Measurements from ENCODE around the gene FAM219A. TPM values are rescaled to one million over a fixed set of nuclear protein-coding genes. Genes with fewer than 3 reads are reported as not detected.

Gene FAM219A, protein sequence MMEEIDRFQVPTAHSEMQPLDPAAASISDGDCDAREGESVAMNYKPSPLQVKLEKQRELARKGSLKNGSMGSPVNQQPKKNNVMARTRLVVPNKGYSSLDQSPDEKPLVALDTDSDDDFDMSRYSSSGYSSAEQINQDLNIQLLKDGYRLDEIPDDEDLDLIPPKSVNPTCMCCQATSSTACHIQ
- total RNA-seq (2014; rRNA removed; shearing (Covaris generic)) = 11.1 and 11.6 TPM in 2 replicates

DNA sequence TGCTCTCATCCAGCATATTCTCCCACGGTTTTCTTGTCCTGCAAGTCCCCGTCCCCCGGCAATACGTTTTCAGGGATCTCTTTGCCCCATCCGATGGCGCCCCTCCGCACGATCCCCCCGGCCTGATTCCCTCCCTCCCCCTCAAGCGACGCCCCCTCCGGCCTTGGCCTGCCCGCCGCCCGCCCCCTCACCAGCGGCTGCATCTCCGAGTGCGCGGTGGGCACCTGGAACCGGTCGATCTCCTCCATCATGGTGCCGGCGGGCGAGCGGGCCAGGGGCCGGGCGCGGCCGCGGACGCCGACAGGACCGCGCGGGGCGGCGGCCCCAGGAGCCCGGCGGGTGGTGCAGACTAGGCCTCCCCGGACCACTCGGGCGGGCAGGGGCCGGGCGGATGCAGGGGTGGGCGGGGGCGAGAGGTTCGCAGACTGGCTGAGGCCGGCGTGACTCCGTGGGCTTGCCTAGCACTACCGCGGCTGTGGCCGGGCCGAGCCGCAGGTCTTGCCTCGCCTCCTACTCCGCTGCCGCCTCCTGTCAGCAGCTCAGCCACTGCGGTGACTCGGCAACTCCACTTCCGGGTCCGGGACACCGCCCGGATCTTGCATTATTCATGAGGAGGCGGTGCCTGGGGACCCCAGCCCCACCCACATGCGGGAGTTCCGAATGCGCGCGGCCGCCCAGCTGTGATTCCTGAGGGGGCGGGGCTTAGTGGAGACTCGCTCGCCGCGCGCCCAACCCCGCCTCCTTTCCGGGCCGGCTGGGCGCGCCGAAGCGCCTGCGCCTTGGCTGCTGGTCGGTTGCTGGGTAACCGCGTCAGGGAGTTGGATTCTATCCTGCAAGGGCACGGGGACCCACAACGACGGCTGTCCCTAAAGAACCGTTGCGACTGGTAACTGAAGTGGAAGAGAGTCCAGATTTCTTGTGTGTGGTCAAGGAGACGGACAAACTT, at the start of gene FAM219A, which contains the start of gene DNAI1:
Gene FAM219A, minus strand, starts transcription at position 558 of the 946 bp plus-strand sequence. Its CDS starts 307 bp downstream, at position 251.
Gene DNAI1, plus strand, starts transcription at position 793 of the 946 bp plus-strand sequence. CDS start 201 bp downstream, outside the sequence.
- peak; percentile 91 for DNase-seq (ENCODE audit: low spot score)

DNA sequence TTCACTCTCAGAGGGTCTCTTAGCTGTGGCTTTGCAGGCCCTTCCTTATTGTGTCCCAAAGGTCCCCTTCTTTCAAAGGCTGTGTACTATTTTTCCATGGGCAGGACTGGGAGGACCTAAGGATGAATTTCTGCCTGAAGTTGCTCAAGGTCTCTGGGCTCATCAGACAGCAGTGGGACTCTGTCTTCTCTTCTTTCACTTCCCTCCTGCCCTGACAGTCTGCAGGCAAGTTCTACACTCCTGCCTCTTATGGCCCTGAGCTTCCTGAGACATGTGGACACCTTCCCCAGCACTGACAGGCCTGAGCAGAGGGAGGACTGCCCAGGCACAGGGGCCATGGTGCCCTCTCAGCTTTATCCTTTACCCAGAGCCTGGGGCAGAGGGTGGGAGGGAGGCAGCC, 49.6 kb upstream of the FAM219A start:
- DNase-seq (ENCODE audit: low spot score) = no peak

DNA sequence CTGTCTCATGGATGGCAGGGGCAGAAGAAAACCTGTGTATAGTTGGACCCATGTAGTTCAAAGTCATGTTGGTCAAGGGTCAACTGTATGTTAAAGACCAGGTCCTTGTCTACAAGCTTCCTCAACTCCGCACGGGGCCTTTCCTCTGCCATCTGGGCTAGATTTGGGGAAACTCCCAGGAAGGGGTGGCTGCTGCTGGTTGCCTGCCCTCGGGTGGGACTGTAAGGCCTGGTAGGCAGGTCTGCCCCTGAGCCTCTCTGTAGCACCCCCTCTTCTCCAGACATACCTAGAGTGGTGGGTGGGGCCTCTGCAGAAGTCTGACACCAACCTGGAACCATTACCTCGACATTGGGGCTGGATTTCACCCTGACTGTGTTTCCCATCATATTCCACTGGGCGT, 49.2 kb upstream of the FAM219A start:
- no peak for DNase-seq (ENCODE audit: low spot score)

DNA sequence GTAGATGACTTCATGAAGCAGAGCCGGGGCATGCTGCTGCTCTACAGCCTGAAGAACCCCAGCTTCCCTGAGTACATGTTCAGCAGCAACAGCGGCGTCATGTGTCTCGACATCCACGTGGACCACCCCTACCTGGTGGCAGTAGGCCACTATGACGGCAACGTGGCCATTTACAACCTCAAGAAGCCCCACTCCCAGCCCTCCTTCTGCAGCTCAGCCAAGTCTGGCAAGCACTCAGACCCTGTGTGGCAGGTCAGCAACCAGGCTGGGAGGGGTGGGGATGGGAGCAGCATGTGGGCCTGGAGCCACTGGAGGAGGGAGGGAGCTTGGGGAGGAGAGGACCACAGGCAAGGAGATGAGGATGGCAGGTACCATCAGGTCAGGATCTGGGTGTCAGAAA, 48.3 kb upstream of the FAM219A start:
- DNase-seq (ENCODE audit: low spot score) = no peak

DNA sequence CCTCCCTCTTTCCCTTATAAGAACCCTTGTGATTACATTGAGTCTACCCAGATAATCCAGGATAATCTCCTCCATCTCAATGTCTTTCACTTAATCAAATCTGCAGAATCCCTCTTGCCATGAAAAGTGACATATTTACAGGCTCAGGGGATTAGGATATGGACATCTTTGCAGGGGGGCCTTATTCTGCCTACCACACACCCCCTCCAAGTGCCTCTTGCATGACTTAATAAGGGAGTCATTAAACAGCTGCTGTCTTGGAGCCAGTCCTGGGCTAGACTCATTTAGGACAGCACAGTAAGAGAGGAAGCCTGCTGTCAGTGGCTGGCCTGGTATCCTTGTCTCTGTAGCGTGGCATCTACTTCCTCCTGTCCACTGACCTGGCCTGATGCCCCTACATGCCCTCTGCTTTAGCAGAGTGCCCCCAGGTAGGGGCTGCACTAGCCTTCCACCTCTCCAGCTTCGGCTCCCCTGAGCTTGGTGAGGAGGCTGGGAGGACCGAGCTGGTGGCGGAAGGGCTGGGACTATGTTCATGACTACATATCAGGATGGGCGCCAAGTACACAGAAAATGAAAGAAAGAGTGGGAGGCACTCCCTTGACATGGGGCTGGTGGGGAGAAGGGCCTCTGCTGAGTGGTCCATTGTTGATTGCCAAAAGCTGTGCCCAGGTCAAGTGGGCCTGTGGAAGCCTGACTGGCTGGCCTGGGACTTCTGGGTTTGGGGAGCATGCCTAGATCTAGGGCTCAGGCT, 47.2 kb upstream of the FAM219A start:
- DNase-seq (ENCODE audit: low spot score) = no peak

DNA sequence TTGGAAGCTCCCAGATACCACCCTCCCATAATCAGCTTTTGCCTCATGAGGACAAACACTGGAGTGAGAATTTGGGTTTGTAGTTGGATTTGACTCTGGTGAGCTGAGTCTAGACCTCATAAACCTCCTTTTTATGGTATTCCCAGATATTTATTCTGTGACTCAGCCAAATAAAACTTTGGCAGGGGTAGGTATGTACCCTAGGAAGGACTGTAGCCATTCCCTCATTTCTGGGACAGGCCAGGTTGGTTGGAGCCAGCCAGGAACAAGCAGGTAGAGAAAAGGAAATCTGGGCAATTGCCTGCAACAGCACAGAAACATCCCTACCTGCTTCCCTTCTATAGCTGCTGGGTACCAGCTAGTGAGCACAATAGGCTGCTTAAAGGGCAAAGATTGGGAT, 45.0 kb upstream of the FAM219A start:
- no peak for DNase-seq (ENCODE audit: low spot score)

DNA sequence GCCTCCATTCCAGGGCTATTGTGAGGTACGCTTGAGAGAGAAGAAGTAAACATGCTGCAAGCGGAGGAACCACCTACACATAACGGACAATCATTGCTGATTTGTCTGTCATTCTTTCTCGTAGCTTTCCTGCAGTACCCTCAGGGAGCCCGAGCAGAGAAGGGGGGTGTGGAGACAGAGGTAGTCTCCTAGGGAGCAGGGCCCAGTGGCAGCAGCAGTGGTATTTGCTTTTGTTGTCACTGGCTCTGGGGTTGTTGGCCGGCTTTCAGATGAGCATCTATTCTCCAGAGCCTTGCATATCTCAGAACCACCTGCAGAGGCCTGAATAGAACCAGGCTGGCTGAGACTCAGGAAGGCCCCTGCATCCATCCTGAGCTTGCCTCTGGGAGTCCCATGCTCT, 44.5 kb upstream of the FAM219A start:
- DNase-seq (ENCODE audit: low spot score) = no peak

DNA sequence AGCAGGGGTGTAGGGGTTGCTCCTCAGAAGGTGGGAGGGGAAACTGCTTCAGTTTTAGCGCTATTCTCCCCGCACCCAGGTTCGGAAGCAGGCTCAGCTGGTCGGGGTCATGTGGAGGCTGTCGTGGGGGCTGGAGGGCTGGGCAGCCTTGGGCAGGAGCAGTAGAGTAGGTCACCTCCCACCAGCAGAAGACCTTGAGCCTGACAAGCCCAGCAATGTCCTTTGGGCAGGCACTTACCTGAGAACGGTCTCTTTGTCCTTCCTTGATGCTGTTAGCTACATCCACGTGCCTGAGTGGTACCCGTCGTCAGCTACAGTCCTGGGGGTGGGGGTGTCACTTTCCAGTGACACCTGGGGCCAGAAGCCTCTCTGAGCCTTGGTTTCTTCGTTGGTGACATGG, 44.1 kb upstream of the FAM219A start:
- DNase-seq (ENCODE audit: low spot score) = no peak

DNA sequence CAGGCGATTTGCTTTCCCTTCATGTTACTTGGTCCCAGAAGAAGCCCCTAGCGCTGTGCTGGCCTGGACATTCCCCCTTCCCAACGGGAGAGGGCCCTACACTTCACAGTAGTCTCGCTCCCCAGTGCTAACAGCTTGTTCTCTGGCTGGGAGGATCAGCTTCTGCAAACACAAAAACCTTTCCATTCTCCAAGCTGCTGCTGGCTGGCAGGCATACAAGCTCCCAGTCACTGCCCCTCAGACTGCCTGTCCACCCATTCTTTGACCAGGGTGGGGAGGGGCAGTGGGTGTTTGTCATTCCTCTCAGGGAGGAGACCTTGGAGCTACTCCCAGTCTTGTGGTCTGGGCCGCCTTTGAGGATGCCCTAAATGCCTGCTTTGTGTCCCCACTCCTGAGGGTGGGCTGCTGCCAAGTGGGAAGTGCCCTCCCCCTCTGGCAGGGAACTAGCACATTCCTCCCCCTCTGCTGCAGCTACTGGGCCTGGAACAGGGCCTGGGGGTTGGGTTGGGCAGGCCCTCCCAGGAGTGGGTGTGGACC, 43.6 kb upstream of the FAM219A start:
- DNase-seq (ENCODE audit: low spot score) = peak; percentile 47

DNA sequence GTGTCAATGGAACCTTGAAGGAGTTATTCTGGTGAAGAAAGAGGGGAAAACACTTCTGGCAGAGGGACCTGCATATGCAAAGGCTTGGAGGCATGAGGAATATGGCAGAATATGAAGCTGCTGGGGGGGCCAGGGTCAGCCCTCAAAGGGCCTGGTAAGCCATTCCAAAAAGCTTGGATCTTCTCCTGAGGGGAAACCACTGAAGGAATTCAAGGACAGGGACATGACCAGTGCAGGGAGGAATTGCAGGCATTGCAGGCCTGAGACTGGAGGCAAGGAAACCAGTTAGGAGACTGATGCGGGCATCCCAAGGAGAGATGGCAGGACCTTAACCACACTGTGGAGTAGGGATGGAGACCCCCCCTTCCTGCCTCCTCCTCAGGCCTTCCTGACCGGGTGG, 43.0 kb upstream of the FAM219A start:
- DNase-seq (ENCODE audit: low spot score) = no peak

DNA sequence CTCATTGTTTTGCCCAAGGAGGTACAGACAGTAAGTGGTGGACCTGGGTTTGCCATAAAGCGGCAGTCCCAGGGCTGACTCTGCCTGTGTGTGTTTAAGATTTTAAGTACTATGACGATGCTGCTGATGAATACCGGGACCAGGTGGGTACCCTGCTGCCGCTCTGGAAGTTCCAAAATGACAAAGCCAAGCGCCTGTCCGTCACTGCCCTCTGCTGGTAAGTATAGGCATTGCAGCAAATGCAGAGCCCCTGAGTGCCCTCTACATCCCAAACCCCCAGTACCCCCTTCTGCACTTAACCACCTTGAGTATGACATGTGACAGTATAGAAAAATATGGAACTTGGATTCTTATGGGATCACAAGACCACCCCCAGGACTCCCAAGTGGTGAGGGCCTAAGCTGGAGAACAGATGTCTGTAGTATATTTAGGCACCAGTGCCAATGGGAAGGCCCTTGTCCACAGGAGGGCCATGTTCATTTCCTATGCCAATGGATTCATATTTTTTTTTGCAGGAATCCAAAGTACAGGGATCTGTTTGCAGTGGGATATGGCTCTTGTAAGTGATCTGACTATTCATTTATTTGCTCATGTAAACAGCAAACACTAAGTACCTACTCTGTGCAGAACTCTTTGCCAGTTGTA, 42.4 kb upstream of the FAM219A start:
- peak; percentile 42 for DNase-seq (ENCODE audit: low spot score)

DNA sequence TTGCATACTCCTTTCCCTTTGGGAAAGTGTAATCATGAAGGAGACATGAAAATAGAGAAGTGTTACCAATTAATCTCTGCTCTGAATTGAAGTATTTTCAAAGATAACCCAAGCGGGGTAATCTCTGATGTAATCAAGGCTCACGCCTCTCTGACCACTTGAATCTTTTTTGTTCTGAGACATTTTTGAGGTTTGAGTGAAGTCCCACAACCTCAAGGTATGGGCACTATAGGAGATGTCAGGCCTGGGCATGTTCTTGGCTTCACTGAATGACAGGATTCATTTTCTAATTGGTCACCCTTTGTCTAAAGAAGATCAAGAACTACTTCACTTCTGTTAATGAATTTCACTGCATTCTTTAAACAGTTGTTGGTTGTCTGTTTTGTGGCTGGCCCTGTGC, 40.7 kb upstream of the FAM219A start:
- no peak for DNase-seq (ENCODE audit: low spot score)

DNA sequence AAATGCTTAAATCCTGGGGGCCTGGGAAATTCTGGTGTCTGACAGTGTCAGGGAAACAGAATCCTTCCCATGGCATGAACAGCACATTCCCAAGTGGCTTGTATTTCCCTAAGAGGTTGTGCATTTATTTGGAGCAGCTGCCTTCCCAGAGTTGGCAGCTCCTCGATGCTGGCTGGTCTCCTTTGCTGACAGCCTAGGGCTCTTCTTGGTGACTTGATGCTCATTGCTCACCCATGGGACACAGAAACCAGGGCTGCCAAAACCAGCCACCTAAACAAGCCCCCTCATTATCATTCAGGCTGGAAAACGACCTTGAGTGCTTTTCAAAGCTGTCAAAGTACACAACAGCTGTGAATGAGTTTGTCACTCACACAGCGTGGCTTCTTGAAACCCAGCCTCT, 40.2 kb upstream of the FAM219A start:
- no peak for DNase-seq (ENCODE audit: low spot score)

DNA sequence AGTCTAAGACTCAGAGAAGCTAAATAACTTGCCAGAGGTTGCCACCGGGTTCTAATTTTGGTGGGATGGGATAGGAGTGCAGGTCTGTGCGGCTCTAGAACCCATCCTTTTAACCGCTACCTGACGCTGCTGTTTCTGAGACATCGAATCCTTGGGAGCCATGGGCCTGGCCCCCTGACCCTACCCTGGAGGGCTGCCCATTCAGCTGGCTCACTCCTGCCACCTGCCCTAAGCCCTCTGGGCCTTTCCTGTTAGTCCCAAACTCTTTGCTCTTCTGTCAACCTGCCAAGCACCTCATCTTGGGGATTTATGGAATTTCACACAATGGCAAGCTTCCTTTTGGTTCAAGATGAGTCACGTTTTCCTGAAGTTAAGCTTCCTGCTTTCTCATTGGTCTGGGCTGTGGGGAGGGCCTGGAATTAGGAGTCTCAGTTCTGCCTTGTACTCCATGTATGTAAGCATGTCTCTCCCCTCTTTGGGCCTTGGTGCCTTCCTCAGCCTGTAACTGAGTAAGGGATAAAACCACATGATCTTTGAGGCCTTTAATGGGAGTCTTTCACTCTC, 37.9 kb upstream of the FAM219A start:
- peak; percentile 40 for DNase-seq (ENCODE audit: low spot score)

DNA sequence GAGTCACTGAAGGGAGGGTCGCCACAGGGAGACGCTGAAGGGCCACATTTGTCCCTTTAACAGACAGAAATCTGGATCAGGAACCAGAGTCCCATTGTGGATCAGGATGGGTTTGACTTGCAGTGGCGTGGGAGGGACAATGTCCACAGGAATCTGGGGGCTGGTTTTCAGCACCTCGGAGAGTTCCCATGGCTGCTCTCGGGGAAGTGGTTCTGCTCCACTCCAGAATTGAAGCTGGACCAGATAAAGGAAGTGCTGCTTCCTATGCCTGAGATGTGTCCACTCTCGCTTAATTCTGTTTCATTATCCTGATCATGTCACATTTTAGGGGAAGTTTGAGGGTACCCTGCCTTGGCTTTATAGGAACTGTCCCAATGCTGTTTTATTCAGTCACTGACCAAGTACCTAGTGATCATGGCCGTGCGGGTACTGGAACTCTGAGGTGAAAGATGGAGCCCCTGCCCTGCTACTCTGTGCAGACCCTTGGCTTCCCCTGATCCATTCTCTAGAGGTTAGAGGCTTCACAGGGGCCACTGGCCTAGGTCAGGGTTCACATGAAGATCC, 35.7 kb upstream of the FAM219A start:
- DNase-seq (ENCODE audit: low spot score) = peak; percentile 39

DNA sequence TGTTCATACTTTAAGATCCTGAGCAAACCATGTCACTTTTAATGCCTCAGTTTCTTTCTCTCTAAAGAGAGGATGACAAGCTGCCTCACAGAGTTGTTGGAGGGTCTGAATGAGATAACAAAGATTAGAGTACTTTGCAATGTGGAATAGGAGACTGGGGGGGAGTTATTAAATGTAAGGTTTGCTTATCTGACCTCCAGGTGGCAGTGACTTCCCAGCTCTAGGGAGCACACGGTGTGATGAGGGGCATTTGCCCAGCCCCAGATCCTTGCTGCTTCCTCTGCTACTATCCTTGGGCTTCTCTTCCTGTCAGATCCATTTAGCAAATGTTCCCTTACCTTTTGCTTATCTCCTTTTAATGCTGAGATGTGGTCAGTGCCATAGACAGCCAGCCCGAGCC, 33.7 kb upstream of the FAM219A start:
- DNase-seq (ENCODE audit: low spot score) = no peak

DNA sequence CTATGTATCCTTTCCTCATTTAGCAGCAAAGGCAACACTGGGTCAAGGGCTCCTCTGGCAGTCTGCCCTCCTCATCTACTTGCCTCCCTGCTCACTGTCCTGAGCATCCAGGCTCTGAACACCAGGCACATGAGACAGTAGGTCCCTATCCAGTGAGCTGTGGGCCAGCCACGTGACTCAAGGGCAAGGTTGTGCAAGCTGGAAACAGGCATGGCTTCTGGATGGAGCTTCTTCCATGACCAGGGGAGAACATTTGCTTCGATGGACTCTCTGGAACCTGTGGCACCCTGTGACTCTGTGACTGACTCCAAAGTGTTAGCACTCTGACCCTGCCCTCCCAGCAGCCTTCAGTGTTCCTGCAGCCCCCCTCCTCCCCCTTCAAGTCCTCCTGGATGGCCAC, 33.2 kb upstream of the FAM219A start:
- no peak for DNase-seq (ENCODE audit: low spot score)

DNA sequence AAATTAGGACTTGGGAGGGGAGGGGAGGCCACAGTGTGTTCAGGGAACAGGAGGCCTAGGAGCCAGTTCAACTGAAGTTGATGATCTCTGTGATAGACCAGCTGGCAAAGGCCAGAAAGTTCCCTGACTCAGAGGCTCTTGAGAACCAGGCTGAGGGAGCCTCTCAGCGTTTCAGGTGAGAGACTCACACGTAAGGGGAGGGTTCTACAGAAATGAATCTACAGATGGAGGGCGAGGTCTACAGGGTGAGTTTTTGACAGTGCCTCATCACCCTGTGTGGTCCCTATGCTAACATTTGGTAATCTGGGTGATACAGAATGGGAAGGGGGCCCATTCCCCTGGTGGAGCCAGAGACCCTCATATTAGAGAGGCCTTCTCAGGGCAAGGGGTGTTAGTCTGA, 32.4 kb upstream of the FAM219A start:
- no peak for DNase-seq (ENCODE audit: low spot score)

DNA sequence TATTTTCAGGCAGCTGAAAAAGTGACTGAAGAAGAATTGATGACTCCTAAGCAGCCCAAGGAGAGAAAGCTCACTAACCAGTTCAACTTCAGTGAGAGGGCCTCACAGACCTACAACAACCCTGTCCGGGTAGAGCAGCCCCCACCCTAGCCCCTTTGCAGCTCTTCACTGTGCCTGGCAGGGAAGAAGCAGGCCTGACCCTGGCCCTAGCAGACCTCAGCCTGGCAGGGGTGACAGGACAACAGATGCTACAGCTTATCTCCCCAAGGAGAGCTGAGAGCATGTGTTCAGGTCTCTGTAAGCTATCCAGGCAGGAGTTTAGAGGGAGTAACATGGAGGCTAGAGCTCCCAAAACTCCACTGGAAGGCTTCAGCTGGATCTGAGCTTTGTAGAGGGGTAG, 32.0 kb upstream of the FAM219A start:
- no peak for DNase-seq (ENCODE audit: low spot score)

DNA sequence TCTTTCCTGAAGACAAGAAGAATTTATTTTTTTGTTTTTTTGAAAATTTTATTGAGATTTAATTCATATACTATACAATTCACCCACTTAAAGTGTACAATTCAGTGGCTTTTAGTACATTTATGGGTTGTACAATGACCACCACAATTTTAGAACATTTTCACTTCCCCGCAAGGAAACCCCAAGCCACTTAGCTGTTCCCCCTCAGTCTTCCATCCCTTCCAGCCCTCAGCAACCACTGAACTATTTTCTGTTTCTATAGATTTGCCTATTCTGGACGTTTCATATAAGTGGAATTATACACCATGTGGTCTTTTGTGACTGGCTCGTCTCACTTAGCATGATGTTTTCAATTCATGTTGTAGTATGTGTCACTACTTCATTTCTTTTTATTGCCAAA, 28.2 kb upstream of the FAM219A start:
- DNase-seq (ENCODE audit: low spot score) = no peak

DNA sequence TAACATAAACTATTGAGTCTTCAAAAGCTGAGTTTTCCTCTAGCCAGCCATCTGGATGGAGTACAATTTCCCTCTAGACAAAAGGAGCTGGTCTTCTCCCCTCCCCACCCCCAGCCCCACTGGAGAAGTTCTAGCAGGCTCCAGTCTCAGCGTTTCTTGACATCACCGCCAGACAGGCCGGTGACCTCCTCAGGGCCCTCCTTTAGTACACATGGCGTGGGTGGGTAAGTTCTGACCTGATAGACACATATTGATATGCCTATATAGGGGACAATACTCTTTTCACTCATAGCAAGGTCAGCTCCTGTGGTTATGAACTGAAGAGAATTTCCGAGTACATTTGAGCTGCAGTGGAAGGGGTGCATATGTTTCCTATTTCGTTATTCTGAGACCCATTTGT, 27.5 kb upstream of the FAM219A start:
- no peak for DNase-seq (ENCODE audit: low spot score)
